Upper lobe of left lung (tissue), 6 donors: ENCODE measurements around the gene ALG2. TPM values are rescaled to one million over a fixed set of nuclear protein-coding genes. Genes with fewer than 3 reads are reported as not detected.

ENCODE experiments used
- ATAC-seq, 2 donors: fragments of 200-7000 bp; cut with Tn5 transposase; one replicate each; pipeline ENCODE4 v1.9.1; 2022; ENCODE audit warnings: mild to moderate bottlenecking in 2 of 2, moderate library complexity in 2 of 2; ENCODE audit not compliant: low FRiP score in 2 of 2
- DNase-seq, 2 donors: peaks; one replicate each; pipeline ENCODE4 v3.0.0-alpha.2; 2019 to 2020
- H3K27ac ChIP-seq, 4 donors: fragments of 200-600 bp; sonication (generic); one replicate each; pipeline ENCODE4 v1.5.1; 2016 to 2019
- H3K27me3 ChIP-seq, 4 donors: fragments of 200-600 bp; sonication (generic); one replicate each; pipeline ENCODE4 v1.5.1; 2017 to 2019
- H3K36me3 ChIP-seq, 4 donors: fragments of 200-600 bp; sonication (generic); one replicate each; pipeline ENCODE4 v1.5.1; 2016 to 2019
- H3K4me1 ChIP-seq, 4 donors: fragments of 200-600 bp; sonication (generic); one replicate each; pipeline ENCODE4 v1.5.1; 2018 to 2019
- H3K4me3 ChIP-seq, 4 donors: fragments of 200-600 bp; sonication (generic); one replicate each; pipeline ENCODE4 v1.5.1; 2017 to 2019; ENCODE audit warnings: mild to moderate bottlenecking in 2 of 4, moderate library complexity in 1 of 4
- H3K9me3 ChIP-seq, 4 donors: fragments of 200-600 bp; sonication (generic); one replicate each; pipeline ENCODE4 v1.5.1; 2018 to 2019
- CTCF ChIP-seq, 6 experiments: fragments of 450-650 bp in 4 of 6; fragments of 200-600 bp in 2 of 6; sonication (generic) in 2 of 6; IDR thresholded peaks; one replicate each; pipeline ENCODE4 v1.5.1; 2016 to 2019; ENCODE audit warnings: antibody characterized with exemption in 6 of 6
- EP300 ChIP-seq, 4 donors: sonication (generic); formaldehyde crosslinking; IDR thresholded peaks; one replicate each; pipeline ENCODE4 v1.5.1; 2017; ENCODE audit warnings: antibody characterized with exemption in 4 of 4, control low read depth in 2 of 4
- POLR2A ChIP-seq, 4 donors: fragments of 450-650 bp; IDR thresholded peaks; one replicate each; pipeline ENCODE4 v1.5.1; 2016 to 2017; ENCODE audit warnings: antibody characterized with exemption in 4 of 4, mild to moderate bottlenecking in 2 of 4
- POLR2AphosphoS5 ChIP-seq, 2 donors: sonication (generic); formaldehyde crosslinking; IDR thresholded peaks; one replicate each; pipeline ENCODE4 v1.5.1; 2017; ENCODE audit warnings: antibody characterized with exemption in 2 of 2
- WGBS, 2 donors: methylation state at CpG; one replicate each; pipeline ENCODE4 v1.1.5; 2017 to 2018; 5-methylcytosine and 5-hydroxymethylcytosine counted together
- total RNA-seq, 6 donors: library from RNA; depleted of rRNA in 4 of 6; stranded (reverse); fragments of >200 nt in 4 of 6; gene quantifications; one replicate each; pipeline versions ENCODE4 v1.1.0 to v1.2.1, GENCODE V29; 2016 to 2021
- donor health status: DM: no; HTN: no; CAD: no; lungs with moderate emphysema.
- donor health status: DM: no; HTN: yes; CAD: no; lungs with severe emphysema.

ALG2 gene
- total RNA-seq, 6 donors from 2014 or later, result 22.2 to 61.4 (median 41.2) TPM

GRCh38 chr9:99182356-99182755 lies 39.4 kb downstream of the ALG2 start:
- Histone ChIP-seq H3K27ac (no peak overlapping the region), H3K4me3 (no peak overlapping the region), H3K36me3 (no peaks in the 10 kb centered on the region), H3K27me3 (no peaks in the 10 kb centered on the region), H3K9me3 (no peaks in the 10 kb centered on the region), H3K4me1 (peaks cover 5 to 14% (median 10%) of the 10 kb centered on the region in 4 donors)
- no peak for ATAC-seq
- DNase-seq, result no peak
- TF ChIP-seq POLR2AphosphoS5 (IDR thresholded peaks at IDR 0.05), result no peak
- TF ChIP-seq EP300 (IDR thresholded peaks at IDR 0.05), result no peak
- TF ChIP-seq POLR2A (IDR thresholded peaks at IDR 0.05), result no peak
- no peak for TF ChIP-seq CTCF (IDR thresholded peaks at IDR 0.05)
- 91 to 95% methylated on average over 3 of the region's 3 CpGs for WGBS, 2 donors

DNA sequence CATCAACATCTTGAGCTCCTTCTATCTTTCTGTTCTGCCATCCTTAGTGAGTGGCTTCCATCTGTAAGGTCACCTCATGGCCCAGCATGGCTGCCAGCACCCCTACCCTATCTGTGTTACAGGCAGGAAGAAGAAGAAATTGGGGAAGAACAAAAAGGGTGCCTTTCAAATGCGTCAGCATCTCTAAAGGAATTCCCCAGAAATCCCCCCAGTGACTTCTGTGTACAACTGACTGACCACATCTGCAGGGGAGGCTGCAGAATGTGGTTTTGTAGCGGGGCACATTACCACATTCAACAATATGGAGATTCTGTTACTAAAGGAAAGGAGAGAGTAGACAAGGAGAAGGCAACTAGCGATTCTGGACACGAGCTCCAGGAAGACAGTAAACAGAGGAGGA lies 40.1 kb downstream of the ALG2 start:
- 41 to 62% methylated on average over 4 of the region's 4 CpGs for WGBS, 2 donors
- DNase-seq, result no peak
- Histone ChIP-seq H3K27me3 (no peaks in the 10 kb centered on the region), H3K27ac (peak overlapping the region in 1 of 4 donors; percentile 28), H3K4me3 (no peak overlapping the region), H3K36me3 (no peaks in the 10 kb centered on the region), H3K4me1 (peaks cover 5 to 14% (median 10%) of the 10 kb centered on the region in 4 donors), H3K9me3 (no peaks in the 10 kb centered on the region)
- no peak for ATAC-seq
- no peak for TF ChIP-seq CTCF (IDR thresholded peaks at IDR 0.05)

DNA sequence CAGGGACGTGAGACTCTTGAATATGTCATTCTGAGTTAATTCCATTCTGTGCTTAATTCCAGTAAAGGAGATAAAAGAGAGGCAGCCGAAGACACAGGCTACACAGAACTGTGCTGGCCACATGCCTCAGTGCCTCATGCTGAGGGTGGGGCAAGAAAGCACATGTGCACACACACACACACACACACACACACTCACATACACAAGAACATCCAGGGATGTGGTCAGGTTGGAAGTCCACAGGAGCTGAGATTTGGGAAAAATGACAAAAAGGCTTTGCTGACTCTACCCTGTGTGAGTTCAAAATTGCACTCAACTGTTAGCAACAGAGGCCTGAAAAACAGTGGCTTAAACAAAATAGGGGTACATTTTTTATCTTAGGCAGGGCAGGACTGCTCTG lies 40.5 kb downstream of the ALG2 start:
- Histone ChIP-seq H3K27me3 (no peaks in the 10 kb centered on the region), H3K4me1 (peaks cover 5 to 14% (median 10%) of the 10 kb centered on the region in 4 donors), H3K36me3 (no peaks in the 10 kb centered on the region), H3K4me3 (no peak overlapping the region), H3K27ac (peak overlapping the region in 1 of 4 donors; percentile 28), H3K9me3 (no peaks in the 10 kb centered on the region)
- no peak for ATAC-seq
- no peak for DNase-seq
- WGBS, 2 donors, result 66 to 86% methylated on average over 2 of the region's 2 CpGs
- TF ChIP-seq POLR2AphosphoS5 (IDR thresholded peaks at IDR 0.05) (no peak), POLR2A (IDR thresholded peaks at IDR 0.05) (no peak), CTCF (IDR thresholded peaks at IDR 0.05) (no peak), EP300 (IDR thresholded peaks at IDR 0.05) (no peak)

- Histone ChIP-seq H3K27ac (no peak overlapping the region), H3K4me3 (no peak overlapping the region), H3K9me3 (no peaks in the 10 kb centered on the region), H3K4me1 (peaks cover 5 to 14% (median 10%) of the 10 kb centered on the region in 4 donors), H3K27me3 (no peaks in the 10 kb centered on the region), H3K36me3 (no peaks in the 10 kb centered on the region)
- TF ChIP-seq POLR2A (IDR thresholded peaks at IDR 0.05), result no peak
- TF ChIP-seq EP300 (IDR thresholded peaks at IDR 0.05), result no peak
- no peak for TF ChIP-seq POLR2AphosphoS5 (IDR thresholded peaks at IDR 0.05)
- no peak for TF ChIP-seq CTCF (IDR thresholded peaks at IDR 0.05)
- DNase-seq (no peak), ATAC-seq (no peak)
- 70 to 72% methylated on average over 9 of the region's 9 CpGs for WGBS, 2 donors
Observed at GRCh38 chr9:99180662-99181061, 41.1 kb downstream of the ALG2 start.

DNA sequence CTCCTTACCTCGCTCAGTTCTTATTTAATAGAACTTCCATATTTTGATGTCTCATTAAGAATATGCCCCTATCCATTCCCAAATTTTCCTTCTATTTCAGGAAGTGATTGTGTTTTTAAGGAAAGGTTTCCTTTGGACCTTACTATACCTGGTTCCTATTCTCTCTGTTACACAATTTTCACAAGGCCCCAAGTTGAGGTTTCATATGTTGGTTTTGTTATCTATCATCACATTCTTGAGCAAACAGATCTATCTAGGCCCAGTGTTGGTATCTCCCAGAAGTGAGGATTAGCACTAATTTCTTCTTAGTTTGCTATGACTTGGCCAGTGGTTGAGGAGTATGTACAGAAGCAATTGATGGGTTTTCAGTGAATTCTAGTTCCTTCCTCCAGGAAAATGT lies 41.5 kb downstream of the ALG2 start:
- WGBS, 2 donors, result 100% methylated on average over 1 of the region's 1 CpG
- TF ChIP-seq POLR2AphosphoS5 (IDR thresholded peaks at IDR 0.05), result no peak
- TF ChIP-seq POLR2A (IDR thresholded peaks at IDR 0.05), result no peak
- no peak for TF ChIP-seq CTCF (IDR thresholded peaks at IDR 0.05)
- no peak for TF ChIP-seq EP300 (IDR thresholded peaks at IDR 0.05)
- H3K27ac ChIP-seq, result no peak overlapping the region
- peaks cover 5 to 14% (median 10%) of the 10 kb centered on the region in 4 donors for H3K4me1 ChIP-seq
- ATAC-seq, result no peak
- no peaks in the 10 kb centered on the region for H3K27me3 ChIP-seq
- no peaks in the 10 kb centered on the region for H3K36me3 ChIP-seq
- H3K9me3 ChIP-seq, result no peaks in the 10 kb centered on the region
- no peak overlapping the region for H3K4me3 ChIP-seq
- DNase-seq, result no peak
